Measurements from ENCODE around the gene APOA4.
"Not testable (repeated sequence)": the region's sequence is repeated elsewhere in the genome, so short reads cannot be mapped to it uniquely, and the experiment has no call there.

Gene APOA4

GRCh38 chr11:116847612-116848011, 24.5 kb upstream of the APOA4 start:
- DNase-seq: no peak

GRCh38 chr11:116844722-116845121, 21.6 kb upstream of the APOA4 start:
- DNase-seq: no peak

DNA sequence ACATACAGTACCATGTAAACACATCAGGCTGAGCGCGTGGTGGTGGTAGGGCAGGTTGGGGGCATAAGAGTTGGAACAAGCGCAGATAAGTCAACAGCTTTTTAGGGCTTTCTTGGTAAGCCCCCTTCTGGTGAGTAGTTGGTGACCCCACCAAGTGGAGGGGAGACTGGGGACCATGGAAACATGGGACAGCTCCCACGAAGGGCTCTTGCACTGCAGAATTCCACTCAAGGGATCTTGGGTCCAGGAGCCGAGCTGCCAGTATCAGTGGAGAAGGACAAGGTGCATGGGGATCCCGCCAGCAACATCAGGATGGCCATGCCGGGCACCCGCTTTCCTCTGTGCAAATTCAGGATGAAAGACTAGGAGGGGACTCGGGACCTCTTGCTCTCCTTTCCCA, 20.6 kb upstream of the APOA4 start:
- DNase-seq: no peak

GRCh38 chr11:116842909-116843308, 19.8 kb upstream of the APOA4 start:
- no peak for DNase-seq

GRCh38 chr11:116842117-116842516, 19.0 kb upstream of the APOA4 start:
- DNase-seq: no peak

- no peak for DNase-seq
Observed at GRCh38 chr11:116840746-116841296, 17.7 kb upstream of the APOA4 start.

DNA sequence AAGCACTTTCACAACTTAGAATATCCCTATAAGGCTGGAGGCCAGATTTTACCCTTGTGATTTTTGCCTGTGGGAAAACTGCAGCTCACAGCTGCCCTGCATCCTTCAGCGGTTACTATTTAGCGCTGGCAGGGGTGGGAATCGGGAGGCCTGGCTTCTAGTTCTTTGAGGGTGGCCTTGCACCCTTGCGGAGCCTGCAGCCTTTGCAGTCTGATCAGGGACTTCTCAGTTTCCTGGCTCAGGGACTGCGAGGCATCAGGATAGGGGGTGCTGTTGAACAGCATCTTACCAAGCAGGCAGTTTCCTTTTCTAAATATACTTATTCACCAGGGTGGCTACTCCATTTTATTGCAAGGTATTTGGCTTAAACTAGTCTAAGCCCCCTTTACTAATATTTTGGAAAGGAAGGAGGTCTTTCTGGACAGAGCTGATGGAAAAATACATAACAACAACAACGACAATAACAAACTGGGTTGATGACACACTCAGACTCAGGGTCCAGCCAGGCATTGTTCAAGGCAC, 17.2 kb upstream of the APOA4 start:
- no peak for DNase-seq

DNA sequence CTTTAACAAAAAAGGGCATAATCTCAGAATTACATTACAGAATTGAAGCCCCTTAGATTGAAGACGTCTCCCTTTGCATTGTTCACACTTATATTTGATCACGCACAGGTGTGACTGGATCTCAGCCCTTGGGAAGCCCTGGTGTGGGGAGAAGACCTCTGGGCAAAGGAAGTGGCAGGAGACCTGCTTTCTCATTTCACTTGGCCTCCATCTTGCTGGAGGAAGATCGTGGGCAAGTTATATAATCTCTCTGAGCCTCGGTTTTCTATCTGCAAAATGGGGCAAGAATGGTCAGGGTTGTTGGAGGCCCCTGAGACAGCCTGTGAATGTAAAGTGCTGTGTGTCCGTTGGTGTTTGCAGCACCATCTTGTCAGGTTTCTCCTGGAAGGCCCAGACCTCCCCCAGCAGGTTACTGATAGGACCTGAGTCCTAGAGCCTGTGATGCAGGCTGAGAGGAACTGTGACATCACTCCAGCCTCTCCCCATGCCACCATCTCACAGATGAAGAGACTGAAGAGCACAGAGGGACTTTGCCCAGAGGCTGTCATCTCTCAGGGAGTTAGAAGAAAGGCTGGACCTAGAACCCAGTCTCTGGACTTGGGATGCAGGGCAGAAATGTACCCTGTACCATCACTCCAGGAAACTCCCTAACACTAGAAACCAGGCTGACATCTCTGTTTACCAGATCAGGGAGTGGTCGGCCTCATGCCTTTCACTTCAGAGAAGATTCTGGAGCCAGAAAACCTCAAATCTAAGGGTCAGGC, 15.4 kb upstream of the APOA4 start:
- DNase-seq: no peak

GRCh38 chr11:116837231-116838091, 14.4 kb upstream of the APOA4 start, which contains the start of gene APOA1:
Gene APOA1, minus strand, starts transcription at chr11:116837622. Its CDS starts 235 bp downstream, at chr11:116837387.
- no peak for DNase-seq

DNA sequence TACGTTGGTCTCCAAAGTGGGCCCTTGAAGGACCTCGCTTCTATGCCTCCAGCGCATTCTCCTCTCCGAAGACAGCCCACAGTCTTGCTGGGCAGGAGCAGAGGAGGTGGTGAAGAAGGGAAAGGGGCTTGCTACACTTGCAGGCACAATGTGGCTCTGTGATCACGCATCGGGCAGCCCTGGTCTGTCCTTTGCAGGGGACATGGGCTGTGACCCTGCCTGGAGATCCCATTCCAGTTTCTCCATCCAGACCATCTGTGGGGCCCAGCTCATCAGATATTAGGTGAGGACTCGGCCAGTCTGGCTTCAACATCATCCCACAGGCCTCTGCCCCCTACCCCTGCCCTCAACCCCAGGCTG, 13.5 kb upstream of the APOA4 start:
- DNase-seq: no peak

- DNase-seq: peak; percentile 84 to 88
Observed at GRCh38 chr11:116835791-116836631, 12.9 kb upstream of the APOA4 start.

DNA sequence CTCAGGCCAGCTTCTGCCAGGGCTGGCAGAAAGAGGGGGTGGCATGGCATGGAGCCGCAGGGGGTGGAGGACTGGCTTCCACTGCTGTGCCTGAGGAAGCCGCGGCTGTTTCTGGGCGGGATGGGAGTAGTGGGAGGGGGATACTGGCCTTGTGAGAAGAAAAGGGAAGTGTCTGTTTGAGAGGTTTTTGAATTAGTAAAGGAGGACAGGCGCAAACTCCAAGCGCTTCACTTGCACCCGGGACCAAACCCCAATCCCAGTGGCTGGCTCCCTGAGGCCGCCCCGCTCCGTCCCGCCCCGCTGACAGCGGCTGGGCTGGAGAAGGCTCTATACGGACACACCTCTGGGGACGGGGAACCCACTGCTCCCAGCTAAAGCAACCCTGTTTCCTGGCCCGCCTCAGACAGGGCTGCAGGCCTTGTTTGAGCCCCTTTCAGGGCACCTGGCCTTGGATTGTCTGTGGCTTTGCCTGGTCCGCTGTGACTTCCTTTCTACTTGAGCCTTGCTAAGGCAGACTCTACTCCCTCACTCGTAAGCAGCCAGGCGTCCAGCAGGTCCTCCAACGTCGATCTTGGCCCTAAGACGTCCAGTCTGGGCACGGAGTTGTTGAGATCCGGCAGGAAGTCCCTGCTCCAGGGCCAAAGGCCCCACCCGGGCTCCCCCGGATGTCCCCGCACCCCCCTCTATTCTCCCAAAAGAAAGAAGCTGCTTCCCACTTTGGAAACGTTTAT, 12.1 kb upstream of the APOA4 start:
- peak in 1 of 2 experiments; percentile 39 for DNase-seq

DNA sequence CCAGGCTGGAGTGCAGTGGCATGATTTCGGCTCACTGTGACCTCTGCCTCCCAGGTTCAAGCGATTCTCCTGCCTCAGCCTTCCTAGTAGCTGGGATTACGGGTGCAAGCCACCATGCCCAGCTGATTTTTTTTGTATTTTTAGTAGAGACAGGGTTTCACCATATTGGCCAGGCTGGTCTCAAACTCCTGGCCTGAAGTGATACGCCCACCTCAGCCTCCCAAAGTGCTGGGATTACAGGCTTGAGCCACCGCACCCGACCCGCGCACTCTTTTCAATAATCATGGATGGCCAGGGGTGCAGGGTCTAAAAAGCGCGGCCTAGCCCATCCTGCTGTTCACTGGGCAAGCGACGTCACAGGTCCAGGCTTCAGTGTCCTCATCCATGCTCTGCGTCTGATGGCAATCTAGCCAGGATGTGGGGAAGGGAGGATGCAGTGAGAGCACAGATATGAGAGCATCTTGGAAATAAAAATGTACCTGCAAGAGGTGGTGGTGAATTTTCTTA, 11.5 kb upstream of the APOA4 start:
- not testable (repeated sequence) for DNase-seq

DNA sequence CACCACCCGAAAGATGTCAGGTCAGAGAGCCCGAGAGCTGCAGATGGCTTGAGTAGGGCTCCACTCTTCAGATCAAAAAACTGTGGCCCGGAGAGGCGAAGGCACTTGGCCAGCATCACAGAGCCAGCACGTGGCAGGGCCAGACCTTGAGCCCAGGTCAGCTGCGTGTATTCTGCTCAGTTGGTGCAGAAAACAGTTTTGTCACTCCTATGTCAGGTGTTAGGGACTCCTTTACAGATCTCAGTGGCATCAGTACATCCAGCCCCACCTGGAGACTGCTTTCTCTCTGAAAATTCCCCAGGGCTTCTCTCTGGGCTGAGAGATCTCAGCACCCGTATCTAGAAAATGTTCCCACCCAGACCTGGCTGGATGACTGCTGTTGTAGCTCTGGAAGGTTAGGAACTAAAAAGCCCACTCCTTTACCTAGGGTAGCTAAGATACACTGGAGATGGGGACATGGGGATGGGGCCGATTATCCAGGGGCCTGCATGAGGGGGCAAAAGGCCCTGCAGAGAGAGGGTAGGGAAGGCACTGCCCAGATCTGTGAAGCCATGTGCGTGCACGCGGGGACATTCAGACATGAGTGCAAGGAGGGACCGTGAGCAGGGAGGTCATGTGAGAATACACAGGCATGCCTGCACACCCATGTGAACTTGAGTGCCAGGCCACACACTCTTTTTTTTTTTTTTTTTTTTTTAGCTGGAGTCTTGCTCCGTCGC, 10.9 kb upstream of the APOA4 start:
- DNase-seq: no peak

GRCh38 chr11:116833491-116833815, 10.3 kb upstream of the APOA4 start:
- DNase-seq: no peak

GRCh38 chr11:116832350-116833290, 9.5 kb upstream of the APOA4 start:
- DNase-seq: no peak

GRCh38 chr11:116831790-116832349, 8.8 kb upstream of the APOA4 start:
- no peak for DNase-seq

- no peak for DNase-seq
Observed at GRCh38 chr11:116830184-116830912, 7.2 kb upstream of the APOA4 start.

Data from activated T-cell treated with anti-CD3 and anti-CD28 coated beads, Interleukin-2, amount 50 U/mL, for 48 hours (primary cell).